ENCODE results near the gene SPTAN1.
"Not testable (repeated sequence)": the region's sequence is repeated elsewhere in the genome, so short reads cannot be mapped to it uniquely, and the experiment has no call there.

Gene SPTAN1

GRCh38 chr9:128552153-128552743 lies at the start of gene SPTAN1:
SPTAN1 (plus strand) TSS chr9:128552587; CDS start chr9:128566741, 14,154 bp downstream.
- peak; percentile 90 for DNase-seq

GRCh38 chr9:128503415-128503825 lies 49.0 kb upstream of the SPTAN1 start:
- DNase-seq = not testable (repeated sequence)

GRCh38 chr9:128503870-128504269 lies 48.5 kb upstream of the SPTAN1 start:
- DNase-seq = no peak

GRCh38 chr9:128504485-128505413 lies 47.6 kb upstream of the SPTAN1 start, which contains the start of gene GLE1:
GLE1 (plus strand) TSS chr9:128504719; CDS start chr9:128504806, 87 bp downstream.
- DNase-seq = peak; percentile 94

- DNase-seq = no peak
Measured at GRCh38 chr9:128505414-128505765, 47.0 kb upstream of the SPTAN1 start.

- DNase-seq = not testable (repeated sequence)
Measured at GRCh38 chr9:128505906-128506305, 46.5 kb upstream of the SPTAN1 start.

- no peak for DNase-seq
Measured at GRCh38 chr9:128512820-128513219, 39.6 kb upstream of the SPTAN1 start.

- DNase-seq = no peak
Measured at GRCh38 chr9:128521956-128522355, 30.4 kb upstream of the SPTAN1 start.

- DNase-seq = no peak
Measured at GRCh38 chr9:128523199-128523925, 29.0 kb upstream of the SPTAN1 start.

- DNase-seq = no peak
Measured at GRCh38 chr9:128526720-128527119, 25.7 kb upstream of the SPTAN1 start.

- DNase-seq = no peak
Measured at GRCh38 chr9:128528445-128529160, 23.8 kb upstream of the SPTAN1 start.

- DNase-seq = no peak
Measured at GRCh38 chr9:128529191-128529590, 23.2 kb upstream of the SPTAN1 start.

- no peak for DNase-seq
Measured at GRCh38 chr9:128532581-128532980, 19.8 kb upstream of the SPTAN1 start.

GRCh38 chr9:128540634-128541360 lies 11.6 kb upstream of the SPTAN1 start:
- peak; percentile 81 for DNase-seq

- no peak for DNase-seq
Measured at GRCh38 chr9:128546504-128546903, 5.9 kb upstream of the SPTAN1 start.

- DNase-seq = no peak
Measured at GRCh38 chr9:128548876-128549275, 3.5 kb upstream of the SPTAN1 start.

GRCh38 chr9:128550226-128550625 lies 2.2 kb upstream of the SPTAN1 start:
- DNase-seq = peak; percentile 13

GRCh38 chr9:128550770-128551656 lies 1.4 kb upstream of the SPTAN1 start:
- DNase-seq = peak; percentile 30

- no peak for DNase-seq
Measured at GRCh38 chr9:128551657-128552152, 682 bp upstream of the SPTAN1 start.

- peak; percentile 62 for DNase-seq
Measured at GRCh38 chr9:128552744-128553440, 505 bp downstream of the SPTAN1 start.

Data from inflammatory macrophage treated with lipopolysaccharide for 4 hours (primary cell).